Fibroblast of villous mesenchyme (primary cell): Measurements from ENCODE around the gene LRP6. TPM values are rescaled to one million over a fixed set of nuclear protein-coding genes. Genes with fewer than 3 reads are reported as not detected.

Source experiments
- DNase-seq: peaks from one replicate; pipeline ENCODE4 v3.0.0-alpha.2; 2010; ENCODE audit warnings: low read depth
- H3K4me3 ChIP-seq: 2 replicates; pipeline ENCODE4 v1.5.1; 2011; ENCODE audit warnings: low read depth, mild to moderate bottlenecking, low read length
- total RNA-seq: library from RNA; depleted of rRNA; stranded (reverse); fragments of >200 nt; gene quantifications from 2 replicates; pipeline ENCODE4 v1.2.3, GENCODE V29; 2012
- TF ChIP-seq, protein P1 (sequence below): IDR thresholded peaks from 2 replicates; pipeline ENCODE4 v1.5.1; 2012; ENCODE audit warnings: low read depth, mild to moderate bottlenecking, low read length; ENCODE audit not compliant: insufficient read depth

LRP6 gene
- total RNA-seq, 1 donor, result 50.1 TPM

DNA sequence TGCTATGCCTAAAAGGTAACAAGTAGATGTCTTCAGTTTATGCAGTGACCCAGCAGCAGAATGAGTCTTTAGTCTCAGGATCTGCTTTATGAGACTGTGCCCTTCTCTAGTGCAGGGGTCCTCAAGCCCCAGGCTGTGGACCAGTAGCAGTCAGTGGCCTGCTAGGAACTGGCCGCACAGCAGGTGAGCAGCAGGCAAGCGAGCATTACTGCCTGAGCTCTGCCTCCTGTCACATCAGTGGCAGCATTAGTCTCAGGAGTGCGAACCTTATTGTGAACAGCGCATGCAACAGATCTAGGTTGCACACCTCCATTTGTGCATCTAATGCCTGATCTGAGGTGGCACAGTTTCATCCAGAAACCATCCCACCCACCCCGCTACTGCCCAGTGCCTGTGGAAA lies 38.4 kb downstream of the LRP6 start:
- DNase-seq, result no peak

DNA sequence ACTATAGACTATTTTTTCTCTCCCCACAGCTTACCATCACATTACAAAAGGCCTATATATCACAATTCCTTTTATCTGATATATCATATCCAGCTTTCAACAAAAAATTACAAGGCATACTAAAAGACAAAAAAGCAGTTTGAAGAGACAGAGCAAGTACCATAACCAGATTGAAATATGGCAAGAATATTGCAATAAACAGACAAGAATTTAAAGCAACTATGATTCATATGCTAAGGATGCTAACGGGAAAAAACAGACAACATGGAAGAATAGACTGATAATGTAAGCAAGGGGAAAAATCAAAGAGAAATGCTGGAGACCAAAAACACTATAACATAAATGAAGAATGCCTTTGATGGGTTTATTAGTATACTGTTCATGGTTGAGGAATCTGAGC lies 40.7 kb downstream of the LRP6 start:
- no peak for DNase-seq
- TF ChIP-seq, protein P1, sequence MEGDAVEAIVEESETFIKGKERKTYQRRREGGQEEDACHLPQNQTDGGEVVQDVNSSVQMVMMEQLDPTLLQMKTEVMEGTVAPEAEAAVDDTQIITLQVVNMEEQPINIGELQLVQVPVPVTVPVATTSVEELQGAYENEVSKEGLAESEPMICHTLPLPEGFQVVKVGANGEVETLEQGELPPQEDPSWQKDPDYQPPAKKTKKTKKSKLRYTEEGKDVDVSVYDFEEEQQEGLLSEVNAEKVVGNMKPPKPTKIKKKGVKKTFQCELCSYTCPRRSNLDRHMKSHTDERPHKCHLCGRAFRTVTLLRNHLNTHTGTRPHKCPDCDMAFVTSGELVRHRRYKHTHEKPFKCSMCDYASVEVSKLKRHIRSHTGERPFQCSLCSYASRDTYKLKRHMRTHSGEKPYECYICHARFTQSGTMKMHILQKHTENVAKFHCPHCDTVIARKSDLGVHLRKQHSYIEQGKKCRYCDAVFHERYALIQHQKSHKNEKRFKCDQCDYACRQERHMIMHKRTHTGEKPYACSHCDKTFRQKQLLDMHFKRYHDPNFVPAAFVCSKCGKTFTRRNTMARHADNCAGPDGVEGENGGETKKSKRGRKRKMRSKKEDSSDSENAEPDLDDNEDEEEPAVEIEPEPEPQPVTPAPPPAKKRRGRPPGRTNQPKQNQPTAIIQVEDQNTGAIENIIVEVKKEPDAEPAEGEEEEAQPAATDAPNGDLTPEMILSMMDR, result no peak
- no peak overlapping the region for H3K4me3 ChIP-seq

More for the DNA sequence above, 38.4 kb downstream of the LRP6 start:
- H3K4me3 ChIP-seq, result no peak overlapping the region
- TF ChIP-seq, protein P1, result no peak

DNA sequence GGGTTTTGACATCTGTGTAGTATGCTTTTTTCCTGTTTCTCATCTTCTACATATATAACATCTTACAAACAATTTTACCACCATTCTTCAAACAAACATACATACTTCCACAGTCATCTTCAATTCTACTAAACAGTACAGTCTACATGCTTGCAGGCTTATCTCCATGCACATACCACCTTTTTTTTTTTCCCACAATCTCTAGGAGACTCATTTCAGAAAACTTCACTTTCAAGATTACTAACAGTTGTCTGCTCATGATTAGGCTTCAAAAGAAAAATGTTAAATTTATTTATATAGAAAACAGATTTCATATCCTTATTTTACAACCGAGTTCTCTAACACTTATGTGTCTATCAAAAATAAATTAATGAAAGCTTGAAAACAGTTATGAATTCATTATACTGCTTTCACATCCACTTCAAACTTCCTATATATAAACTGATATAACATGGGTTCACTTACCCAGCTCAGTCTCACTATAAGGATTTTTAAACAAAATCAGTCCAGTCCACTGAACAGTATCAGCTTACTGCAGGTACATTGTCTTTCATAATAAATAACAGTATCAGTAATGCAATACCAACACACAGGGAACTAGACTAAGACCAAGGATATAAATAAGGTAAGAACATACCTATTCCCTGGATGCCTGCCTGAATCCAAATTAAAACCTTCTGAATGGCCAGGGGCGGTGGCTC lies 42.5 kb downstream of the LRP6 start:
- H3K4me3 ChIP-seq, result no peak overlapping the region
- DNase-seq, result peak; percentile 64
- TF ChIP-seq, protein P1, result no peak

GRCh38 chr12:12221560-12221959 lies 45.3 kb downstream of the LRP6 start:
- H3K4me3 ChIP-seq, result no peak overlapping the region
- TF ChIP-seq, protein P1, result no peak
- no peak for DNase-seq

DNA sequence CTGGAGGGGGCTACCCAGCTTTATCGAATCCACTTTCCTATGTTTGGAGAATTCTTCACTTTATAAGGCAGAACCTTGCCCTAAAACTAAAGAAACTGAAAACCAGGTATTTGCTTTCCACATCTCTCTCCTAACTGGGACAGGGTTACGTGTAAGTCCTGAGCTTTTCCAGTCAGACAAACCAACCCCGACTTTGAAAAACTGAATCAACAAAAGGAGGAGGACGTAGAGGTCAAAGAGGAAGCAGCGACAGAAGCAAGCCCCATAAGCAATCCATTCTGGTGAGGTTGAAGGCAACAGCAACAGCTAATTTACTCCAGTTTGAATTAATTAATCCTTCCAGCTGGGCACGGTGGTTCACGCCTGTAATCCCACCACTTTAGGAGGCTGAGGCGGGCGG lies 47.2 kb downstream of the LRP6 start:
- no peak overlapping the region for H3K4me3 ChIP-seq
- no peak for DNase-seq

DNA sequence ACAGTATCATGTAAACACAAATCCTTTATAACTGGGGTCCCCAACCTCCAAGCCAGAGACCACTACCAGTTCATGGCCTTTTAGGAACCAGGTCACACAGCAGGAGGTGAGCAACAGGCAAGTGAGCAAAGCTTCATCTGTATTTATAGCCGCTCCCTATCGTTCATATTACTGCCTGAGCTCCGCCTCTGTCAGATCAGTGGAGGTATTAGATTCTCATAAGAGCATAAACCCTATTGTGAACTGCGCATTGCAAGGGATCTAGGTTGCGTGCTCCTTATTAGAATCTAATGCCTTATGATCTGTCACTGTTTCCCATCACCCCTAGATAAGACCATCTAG lies 49.9 kb downstream of the LRP6 start:
- DNase-seq, result no peak
- TF ChIP-seq, protein P1, result no peak
- H3K4me3 ChIP-seq, result no peak overlapping the region

More for the DNA sequence above, 47.2 kb downstream of the LRP6 start:
- TF ChIP-seq, protein P1, result no peak
